Measurements from ENCODE around the gene DGKD.

The DGKD gene

DNA sequence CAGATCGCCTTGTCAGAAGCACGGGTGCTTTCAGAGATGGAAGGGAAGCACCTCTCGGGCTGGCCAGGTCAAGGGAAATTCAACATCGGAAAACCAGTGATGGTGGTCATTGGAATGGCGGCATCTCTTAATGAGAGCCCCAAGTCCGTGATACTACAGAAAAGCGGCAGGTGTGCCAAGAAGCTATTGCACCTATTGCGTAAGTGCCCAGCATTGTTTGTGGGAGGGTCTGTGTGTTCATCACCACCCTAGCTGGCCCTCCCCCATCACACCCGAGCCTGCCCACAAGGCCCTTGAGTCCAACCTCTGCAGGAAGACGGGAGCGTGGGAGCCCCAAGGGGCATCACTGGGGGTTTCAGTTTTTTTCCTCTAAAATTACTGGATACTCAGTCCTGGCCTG lies 100.7 kb downstream of the DGKD start:
- TF ChIP-seq, protein P1, sequence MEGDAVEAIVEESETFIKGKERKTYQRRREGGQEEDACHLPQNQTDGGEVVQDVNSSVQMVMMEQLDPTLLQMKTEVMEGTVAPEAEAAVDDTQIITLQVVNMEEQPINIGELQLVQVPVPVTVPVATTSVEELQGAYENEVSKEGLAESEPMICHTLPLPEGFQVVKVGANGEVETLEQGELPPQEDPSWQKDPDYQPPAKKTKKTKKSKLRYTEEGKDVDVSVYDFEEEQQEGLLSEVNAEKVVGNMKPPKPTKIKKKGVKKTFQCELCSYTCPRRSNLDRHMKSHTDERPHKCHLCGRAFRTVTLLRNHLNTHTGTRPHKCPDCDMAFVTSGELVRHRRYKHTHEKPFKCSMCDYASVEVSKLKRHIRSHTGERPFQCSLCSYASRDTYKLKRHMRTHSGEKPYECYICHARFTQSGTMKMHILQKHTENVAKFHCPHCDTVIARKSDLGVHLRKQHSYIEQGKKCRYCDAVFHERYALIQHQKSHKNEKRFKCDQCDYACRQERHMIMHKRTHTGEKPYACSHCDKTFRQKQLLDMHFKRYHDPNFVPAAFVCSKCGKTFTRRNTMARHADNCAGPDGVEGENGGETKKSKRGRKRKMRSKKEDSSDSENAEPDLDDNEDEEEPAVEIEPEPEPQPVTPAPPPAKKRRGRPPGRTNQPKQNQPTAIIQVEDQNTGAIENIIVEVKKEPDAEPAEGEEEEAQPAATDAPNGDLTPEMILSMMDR (IDR thresholded peaks at IDR 0.05; ENCODE audit: insufficient read depth, low read depth, low read length, missing control alignments) = no peak
- DNase-seq (ENCODE audit: low read depth) = no peak
- H3K4me3 ChIP-seq (ENCODE audit: low read depth, low read length) = no peak overlapping the region

DNA sequence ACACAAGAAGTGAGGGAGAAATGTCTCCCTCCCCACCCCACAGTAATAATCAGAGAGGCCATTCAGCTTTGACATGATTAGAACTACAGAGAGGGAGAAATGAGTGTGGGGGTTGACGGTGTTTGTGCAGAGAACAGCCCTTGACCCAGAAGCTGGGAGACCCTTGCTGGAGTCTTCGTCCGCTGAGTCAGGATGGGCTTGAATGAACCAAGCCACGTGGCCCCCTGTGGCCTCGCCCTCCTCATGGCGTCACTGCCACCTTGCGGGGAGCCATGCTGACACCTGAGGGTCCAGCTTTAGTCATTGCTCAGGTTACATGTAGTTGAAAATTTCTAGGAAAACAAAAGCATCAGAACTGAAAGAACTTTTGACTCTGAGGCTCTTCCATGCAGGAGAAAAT lies 101.2 kb downstream of the DGKD start:
- TF ChIP-seq, protein P1 (IDR thresholded peaks at IDR 0.05; ENCODE audit: insufficient read depth, low read depth, low read length, missing control alignments) = no peak
- H3K4me3 ChIP-seq (ENCODE audit: low read depth, low read length) = no peak overlapping the region
- DNase-seq (ENCODE audit: low read depth) = no peak

DNA sequence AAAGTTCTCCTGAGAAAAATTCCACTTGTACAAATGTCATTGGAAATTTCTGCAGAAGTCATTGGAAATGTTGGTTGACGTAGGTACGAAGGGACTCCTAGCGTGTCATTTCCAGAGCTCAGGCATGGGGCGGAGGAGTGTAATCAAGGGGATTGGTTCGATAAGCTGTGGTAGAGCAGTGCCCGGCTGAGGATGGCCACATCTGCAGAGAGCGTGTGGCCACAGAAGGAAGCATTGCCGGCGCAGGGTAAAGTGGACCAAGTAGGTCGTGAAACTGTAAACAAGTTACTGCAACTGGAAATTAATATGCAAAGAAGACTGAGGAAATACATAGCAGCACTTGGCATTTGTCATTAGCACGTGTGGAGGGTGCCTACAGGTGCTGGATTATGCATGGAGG lies 101.8 kb downstream of the DGKD start:
- TF ChIP-seq, protein P1 (IDR thresholded peaks at IDR 0.05; ENCODE audit: insufficient read depth, low read depth, low read length, missing control alignments) = no peak
- DNase-seq (ENCODE audit: low read depth) = no peak
- H3K4me3 ChIP-seq (ENCODE audit: low read depth, low read length) = no peak overlapping the region

DNA sequence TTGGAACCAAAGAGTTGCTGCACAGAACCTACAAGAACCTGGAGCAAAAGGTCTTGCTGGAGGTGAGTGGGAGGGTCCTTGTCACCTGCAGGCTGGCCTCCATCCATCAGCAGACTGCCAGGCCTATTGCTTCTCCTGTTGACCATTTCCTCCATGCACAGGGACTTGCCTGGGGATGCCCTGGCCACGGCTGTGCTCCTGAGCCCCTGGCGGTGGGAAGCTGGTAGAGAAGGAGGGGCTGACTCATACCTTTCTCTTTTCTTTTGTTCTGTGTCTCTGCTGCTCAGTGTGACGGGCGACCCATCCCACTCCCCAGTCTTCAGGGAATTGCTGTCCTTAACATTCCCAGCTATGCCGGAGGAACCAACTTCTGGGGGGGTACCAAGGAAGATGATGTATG lies 102.6 kb downstream of the DGKD start:
- H3K4me3 ChIP-seq (ENCODE audit: low read depth, low read length) = no peak overlapping the region
- TF ChIP-seq, protein P1 (IDR thresholded peaks at IDR 0.05; ENCODE audit: insufficient read depth, low read depth, low read length, missing control alignments) = no peak
- DNase-seq (ENCODE audit: low read depth) = no peak

DNA sequence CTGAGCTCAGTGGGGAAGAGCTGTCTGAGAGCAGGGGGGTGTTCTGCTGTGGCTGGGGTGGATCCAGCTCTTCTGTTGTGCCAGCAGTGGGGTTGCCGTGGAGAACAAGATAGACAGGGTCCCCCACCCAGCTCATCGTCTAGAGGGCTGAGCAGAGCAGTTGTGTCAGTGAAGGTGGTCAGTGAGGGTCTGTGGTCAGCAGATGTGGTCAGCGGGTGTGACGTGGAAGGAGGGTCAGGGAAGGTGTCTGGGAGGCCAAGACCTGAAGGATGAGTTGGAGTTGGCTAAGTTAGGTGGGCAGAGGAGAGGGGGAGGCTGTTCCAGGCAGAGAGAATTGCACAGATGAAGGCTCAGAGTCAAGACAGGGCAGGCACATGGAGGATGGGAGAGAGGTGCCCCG lies 103.1 kb downstream of the DGKD start:
- DNase-seq (ENCODE audit: low read depth) = no peak
- TF ChIP-seq, protein P1 (IDR thresholded peaks at IDR 0.05; ENCODE audit: insufficient read depth, low read depth, low read length, missing control alignments) = no peak
- no peak overlapping the region for H3K4me3 ChIP-seq (ENCODE audit: low read depth, low read length)

DNA sequence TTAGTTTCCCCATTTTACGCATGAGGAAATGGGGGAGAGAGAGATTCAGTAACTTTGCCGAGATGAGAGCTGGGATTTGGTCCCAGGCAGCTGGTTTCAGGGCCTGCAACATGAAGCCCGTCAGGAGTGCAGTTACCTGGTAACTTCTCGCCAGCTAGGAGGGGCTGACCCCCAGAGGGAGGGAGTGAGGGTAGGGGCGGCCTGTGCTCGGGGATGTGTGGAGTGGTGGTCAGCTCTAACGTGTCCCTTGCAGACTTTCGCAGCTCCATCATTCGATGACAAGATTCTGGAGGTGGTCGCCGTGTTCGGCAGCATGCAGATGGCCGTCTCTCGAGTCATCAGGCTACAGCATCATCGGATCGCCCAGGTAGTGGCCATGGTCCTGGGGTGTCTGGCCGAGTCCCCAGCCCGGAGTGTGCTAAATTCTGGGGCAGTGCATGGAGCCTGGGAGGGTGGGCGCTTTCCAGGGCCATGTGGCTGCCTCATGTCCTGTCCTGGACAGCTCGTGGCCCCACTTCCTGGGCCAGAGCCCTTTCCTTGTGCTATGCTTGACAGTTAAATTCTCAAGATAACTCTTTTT lies 103.8 kb downstream of the DGKD start:
- no peak overlapping the region for H3K4me3 ChIP-seq (ENCODE audit: low read depth, low read length)
- no peak for DNase-seq (ENCODE audit: low read depth)
- TF ChIP-seq, protein P1 (IDR thresholded peaks at IDR 0.05; ENCODE audit: insufficient read depth, low read depth, low read length, missing control alignments) = no peak

DNA sequence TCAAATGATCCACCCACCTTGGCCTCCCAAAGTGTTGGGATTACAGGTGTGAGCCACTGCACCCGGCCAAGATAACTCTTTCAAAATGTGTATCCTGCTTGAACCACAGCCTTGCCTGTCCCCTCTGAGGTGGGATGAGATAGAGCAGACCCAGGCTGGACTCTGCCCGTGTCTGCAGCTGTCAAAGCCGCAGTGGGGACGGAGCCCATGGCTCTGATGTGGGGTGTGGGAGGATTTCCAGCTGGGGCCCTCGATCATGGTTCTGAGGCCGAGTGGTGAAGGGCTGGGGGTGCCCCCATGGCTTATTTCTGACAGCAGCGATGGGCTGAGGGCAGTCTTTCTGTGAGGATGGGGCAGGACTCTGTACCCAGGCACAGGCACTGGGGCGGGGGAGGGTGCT lies 104.5 kb downstream of the DGKD start:
- TF ChIP-seq, protein P1 (IDR thresholded peaks at IDR 0.05; ENCODE audit: insufficient read depth, low read depth, low read length, missing control alignments) = no peak
- H3K4me3 ChIP-seq (ENCODE audit: low read depth, low read length) = no peak overlapping the region
- no peak for DNase-seq (ENCODE audit: low read depth)
